ENCODE measurements around the gene PPEF1. TPM values are rescaled to one million over a fixed set of nuclear protein-coding genes. Genes with fewer than 3 reads are reported as not detected.

The PPEF1 gene
- total RNA-seq, 1 experiment from 2014 or later, result 0.52 TPM

GRCh38 chrX:18666614-18667013, 40.8 kb upstream of the PPEF1 start:
- Histone ChIP-seq H3K14ac (ENCODE audit: insufficient read depth, low read length) (no peak overlapping the region), H3K56ac (ENCODE audit: insufficient read length, low read depth, low read length) (no peak overlapping the region), H2BK15ac (ENCODE audit: low read depth, low read length) (no peak overlapping the region), H3K4me2 (ENCODE audit: insufficient read depth, insufficient read length, low read length) (no peak overlapping the region), H4K20me1 (ENCODE audit: control insufficient read depth, insufficient read depth, insufficient read length) (no peaks in the 10 kb centered on the region), H4K5ac (ENCODE audit: insufficient read length, low read depth, low read length) (no peak overlapping the region), H3K23ac (ENCODE audit: insufficient read length, low read depth, low read length) (no peak overlapping the region), H3K18ac (ENCODE audit: insufficient read length, low read depth, low read length) (no peak overlapping the region), H3T11ph (ENCODE audit: low read length) (no peak overlapping the region), H3K79me2 (ENCODE audit: insufficient read depth, low read length) (no peaks in the 10 kb centered on the region), H3K4ac (ENCODE audit: low read depth, low read length) (no peak overlapping the region), H4K8ac (replicated peaks; ENCODE audit: insufficient read length, low read depth, low read length) (no peak overlapping the region), H2AK5ac (ENCODE audit: insufficient read length, low read length) (no peak overlapping the region), H2BK120ac (ENCODE audit: low read depth, low read length, poor library complexity, severe bottlenecking) (no peak overlapping the region), H2AFZ (ENCODE audit: low read length) (no peak overlapping the region), H3K9me3 (ENCODE audit: control insufficient read depth, low read depth, low read length) (peaks cover 45% of the 10 kb centered on the region), H2BK12ac (ENCODE audit: insufficient read length, low read depth, low read length) (no peak overlapping the region), H2BK5ac (ENCODE audit: insufficient read length, low read length) (no peak overlapping the region), H3K23me2 (ENCODE audit: insufficient read length, low read depth, low read length, poor library complexity, severe bottlenecking) (no peaks in the 10 kb centered on the region), H3K27ac (ENCODE audit: insufficient read length, low read depth, low read length) (no peak overlapping the region), H3K27me3 (ENCODE audit: insufficient read depth, low read length) (no peaks in the 10 kb centered on the region), H3K79me1 (ENCODE audit: insufficient read depth, low read depth, low read length, poor library complexity, severe bottlenecking) (no peaks in the 10 kb centered on the region), H3K4me1 (ENCODE audit: insufficient read depth, low read length) (no peaks in the 10 kb centered on the region), H4K91ac (ENCODE audit: insufficient read length, low read depth, low read length) (no peak overlapping the region), H3K9ac (ENCODE audit: extremely low read depth, insufficient read length, low read length) (no peak overlapping the region), H2BK20ac (ENCODE audit: low read depth, low read length, poor library complexity, severe bottlenecking) (no peak overlapping the region)
- H3K27me3 Mint-ChIP-seq (ENCODE audit: low read depth), result no peaks in the 10 kb centered on the region; the same call in none of the 2 replicates
- TF ChIP-seq CTCF (conservative IDR thresholded peaks at IDR 0.05), result no peak
- WGBS (ENCODE audit: extremely low coverage, insufficient read length, low lambda C conversion rate), result no CpG with 5 or more reads among the region's 15 CpGs
- no peak overlapping the region for H3K27ac Mint-ChIP-seq
- H3K36me3 Mint-ChIP-seq (ENCODE audit: insufficient read depth in 1 of 3, low read depth in 3 of 3), result peaks cover 0 to 6% (median 2%) of the 10 kb centered on the region in 3 experiments; a peak in 2 of 7 replicates
- no peak overlapping the region for H3K4me3 Mint-ChIP-seq
- peaks cover 65 to 77% of the 10 kb centered on the region in 2 experiments for H3K9me3 Mint-ChIP-seq
- DNase-seq, result no peak
- peaks cover 3 to 7% of the 10 kb centered on the region in 2 experiments; a peak in 3 of 4 replicates for H3K4me1 Mint-ChIP-seq

Data from H9 (cell line).